Liver (tissue), 3 donors: ENCODE measurements around the gene DES.

Source experiments
- RAD21 ChIP-seq, 2 donors: IDR thresholded peaks; 2 replicates each; pipeline ENCODE4 v1.6.1; 2016; ENCODE audit warnings: antibody characterized with exemption in 2 of 2, mild to moderate bottlenecking in 2 of 2
- RXRA ChIP-seq, 2 donors: IDR thresholded peaks; 2 replicates each; pipeline ENCODE4 v1.6.1; 2017 to 2018; ENCODE audit warnings: antibody characterized with exemption in 2 of 2, mild to moderate bottlenecking in 1 of 2
- TAF1 ChIP-seq: conservative IDR thresholded peaks from 2 replicates; pipeline ENCODE4 v1.6.1; 2016; ENCODE audit warnings: antibody characterized with exemption, mild to moderate bottlenecking
- TF ChIP-seq, protein P1 (sequence below): fragments of 150-350 bp; IDR thresholded peaks from 2 replicates; pipeline ENCODE4 v1.5.1; 2017; ENCODE audit warnings: improper control_type of control experiment, low read depth, low read length; ENCODE audit not compliant: missing input control
- TF ChIP-seq, protein P2 (sequence below): IDR thresholded peaks from 2 replicates; pipeline ENCODE4 v1.6.1; 2016; ENCODE audit warnings: antibody characterized with exemption
- donor health status: healthy.
- donor health status: healthy.

DNA sequence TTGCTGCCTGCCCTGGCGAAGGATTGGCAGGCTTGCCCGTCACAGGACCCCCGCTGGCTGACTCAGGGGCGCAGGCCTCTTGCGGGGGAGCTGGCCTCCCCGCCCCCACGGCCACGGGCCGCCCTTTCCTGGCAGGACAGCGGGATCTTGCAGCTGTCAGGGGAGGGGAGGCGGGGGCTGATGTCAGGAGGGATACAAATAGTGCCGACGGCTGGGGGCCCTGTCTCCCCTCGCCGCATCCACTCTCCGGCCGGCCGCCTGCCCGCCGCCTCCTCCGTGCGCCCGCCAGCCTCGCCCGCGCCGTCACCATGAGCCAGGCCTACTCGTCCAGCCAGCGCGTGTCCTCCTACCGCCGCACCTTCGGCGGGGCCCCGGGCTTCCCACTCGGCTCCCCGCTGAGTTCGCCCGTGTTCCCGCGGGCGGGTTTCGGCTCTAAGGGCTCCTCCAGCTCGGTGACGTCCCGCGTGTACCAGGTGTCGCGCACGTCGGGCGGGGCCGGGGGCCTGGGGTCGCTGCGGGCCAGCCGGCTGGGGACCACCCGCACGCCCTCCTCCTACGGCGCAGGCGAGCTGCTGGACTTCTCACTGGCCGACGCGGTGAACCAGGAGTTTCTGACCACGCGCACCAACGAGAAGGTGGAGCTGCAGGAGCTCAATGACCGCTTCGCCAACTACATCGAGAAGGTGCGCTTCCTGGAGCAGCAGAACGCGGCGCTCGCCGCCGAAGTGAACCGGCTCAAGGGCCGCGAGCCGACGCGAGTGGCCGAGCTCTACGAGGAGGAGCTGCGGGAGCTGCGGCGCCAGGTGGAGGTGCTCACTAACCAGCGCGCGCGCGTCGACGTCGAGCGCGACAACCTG, at the start of gene DES:
- no peak for TF ChIP-seq TAF1
- TF ChIP-seq, protein P1, sequence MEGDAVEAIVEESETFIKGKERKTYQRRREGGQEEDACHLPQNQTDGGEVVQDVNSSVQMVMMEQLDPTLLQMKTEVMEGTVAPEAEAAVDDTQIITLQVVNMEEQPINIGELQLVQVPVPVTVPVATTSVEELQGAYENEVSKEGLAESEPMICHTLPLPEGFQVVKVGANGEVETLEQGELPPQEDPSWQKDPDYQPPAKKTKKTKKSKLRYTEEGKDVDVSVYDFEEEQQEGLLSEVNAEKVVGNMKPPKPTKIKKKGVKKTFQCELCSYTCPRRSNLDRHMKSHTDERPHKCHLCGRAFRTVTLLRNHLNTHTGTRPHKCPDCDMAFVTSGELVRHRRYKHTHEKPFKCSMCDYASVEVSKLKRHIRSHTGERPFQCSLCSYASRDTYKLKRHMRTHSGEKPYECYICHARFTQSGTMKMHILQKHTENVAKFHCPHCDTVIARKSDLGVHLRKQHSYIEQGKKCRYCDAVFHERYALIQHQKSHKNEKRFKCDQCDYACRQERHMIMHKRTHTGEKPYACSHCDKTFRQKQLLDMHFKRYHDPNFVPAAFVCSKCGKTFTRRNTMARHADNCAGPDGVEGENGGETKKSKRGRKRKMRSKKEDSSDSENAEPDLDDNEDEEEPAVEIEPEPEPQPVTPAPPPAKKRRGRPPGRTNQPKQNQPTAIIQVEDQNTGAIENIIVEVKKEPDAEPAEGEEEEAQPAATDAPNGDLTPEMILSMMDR, result no peak
- no peak for TF ChIP-seq RXRA (IDR thresholded peaks at IDR 0.05)
- TF ChIP-seq, protein P2, sequence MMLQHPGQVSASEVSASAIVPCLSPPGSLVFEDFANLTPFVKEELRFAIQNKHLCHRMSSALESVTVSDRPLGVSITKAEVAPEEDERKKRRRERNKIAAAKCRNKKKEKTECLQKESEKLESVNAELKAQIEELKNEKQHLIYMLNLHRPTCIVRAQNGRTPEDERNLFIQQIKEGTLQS, result no peak
- TF ChIP-seq RAD21 (IDR thresholded peaks at IDR 0.05), result no peak
